GM23338 (cell line): ENCODE measurements around the gene DSG2.

Experiments used
- CREB1 ChIP-seq: fragments of 250-450 bp; sonication (Bioruptor Pico); IDR thresholded peaks from 2 replicates; pipeline ENCODE4 v1.5.0; 2020; ENCODE audit warnings: low read depth, mild to moderate bottlenecking, moderate library complexity
- TF ChIP-seq, protein P1 (sequence below), 2 experiments: fragments of 200-600 bp in 1 of 2; sonication (generic) in 1 of 2; conservative IDR thresholded peaks; 2 replicates each; pipeline versions ENCODE4 v1.5.1 to v1.6.1; 2016 to 2017; ENCODE audit warnings: antibody characterized with exemption in 2 of 2, low read depth in 2 of 2, mild to moderate bottlenecking in 2 of 2, moderate library complexity in 1 of 2

DNA sequence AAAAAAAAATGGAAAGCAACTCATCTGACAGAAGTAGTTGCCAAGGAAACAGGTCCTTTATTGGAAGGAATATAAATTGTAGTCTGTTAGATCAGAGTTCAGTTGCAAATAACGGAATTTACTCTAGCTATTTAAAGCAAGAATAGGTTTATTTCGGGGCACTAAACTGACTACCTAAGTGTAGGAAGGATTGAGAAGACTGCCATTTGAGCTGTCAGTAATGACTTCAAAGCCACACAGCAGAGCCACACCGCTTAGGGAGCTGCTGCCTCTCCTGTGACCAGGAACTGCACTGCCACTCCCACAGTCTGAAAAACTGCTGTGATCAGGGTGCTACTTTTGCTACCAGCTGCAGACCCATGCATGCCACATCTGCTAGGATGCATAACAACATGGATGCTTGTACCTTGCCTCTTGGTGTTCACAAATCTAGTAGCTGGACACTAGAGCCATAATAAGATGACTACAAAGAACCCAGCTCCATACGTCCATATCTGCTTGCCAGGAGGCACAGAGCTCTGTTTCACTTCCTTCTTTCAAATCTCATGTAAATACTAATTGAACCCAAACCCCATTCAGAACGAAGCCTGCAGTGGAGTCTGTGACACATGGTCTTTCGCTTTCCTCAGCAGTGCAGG lies 2.2 kb downstream of the DSG2 start:
- TF ChIP-seq, protein P1, sequence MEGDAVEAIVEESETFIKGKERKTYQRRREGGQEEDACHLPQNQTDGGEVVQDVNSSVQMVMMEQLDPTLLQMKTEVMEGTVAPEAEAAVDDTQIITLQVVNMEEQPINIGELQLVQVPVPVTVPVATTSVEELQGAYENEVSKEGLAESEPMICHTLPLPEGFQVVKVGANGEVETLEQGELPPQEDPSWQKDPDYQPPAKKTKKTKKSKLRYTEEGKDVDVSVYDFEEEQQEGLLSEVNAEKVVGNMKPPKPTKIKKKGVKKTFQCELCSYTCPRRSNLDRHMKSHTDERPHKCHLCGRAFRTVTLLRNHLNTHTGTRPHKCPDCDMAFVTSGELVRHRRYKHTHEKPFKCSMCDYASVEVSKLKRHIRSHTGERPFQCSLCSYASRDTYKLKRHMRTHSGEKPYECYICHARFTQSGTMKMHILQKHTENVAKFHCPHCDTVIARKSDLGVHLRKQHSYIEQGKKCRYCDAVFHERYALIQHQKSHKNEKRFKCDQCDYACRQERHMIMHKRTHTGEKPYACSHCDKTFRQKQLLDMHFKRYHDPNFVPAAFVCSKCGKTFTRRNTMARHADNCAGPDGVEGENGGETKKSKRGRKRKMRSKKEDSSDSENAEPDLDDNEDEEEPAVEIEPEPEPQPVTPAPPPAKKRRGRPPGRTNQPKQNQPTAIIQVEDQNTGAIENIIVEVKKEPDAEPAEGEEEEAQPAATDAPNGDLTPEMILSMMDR (conservative IDR thresholded peaks at IDR 0.05; ENCODE audit: low read depth in 2 of 2), result no peak
- TF ChIP-seq CREB1 (CRISPR knock-in tag), result no peak
